Fibroblast of lung (primary cell): Measurements from ENCODE around the gene ZNF816. TPM values are rescaled to one million over a fixed set of nuclear protein-coding genes. Genes with fewer than 3 reads are reported as not detected.
"Not testable (repeated sequence)": the region's sequence is repeated elsewhere in the genome, so short reads cannot be mapped to it uniquely, and the experiment has no call there.

Experiments
- DNase-seq, 2 donors: peaks; one replicate each; pipeline versions ENCODE4 v3.0.0 to v3.0.0-alpha.2; 2010; ENCODE audit warnings: low read depth in 2 of 2
- H2AFZ ChIP-seq: 2 replicates; pipeline ENCODE4 v1.5.1; 2012; ENCODE audit warnings: low read length, control low read depth, inconsistent platforms
- H3K27ac ChIP-seq: 2 replicates; pipeline ENCODE4 v1.5.1; 2011; ENCODE audit warnings: low read length, control low read depth; ENCODE audit not compliant: insufficient read depth
- H3K27me3 ChIP-seq: 2 replicates; pipeline ENCODE4 v1.5.1; 2011; ENCODE audit warnings: mild to moderate bottlenecking, low read length; ENCODE audit not compliant: control insufficient read depth, insufficient read depth
- H3K36me3 ChIP-seq: 2 replicates; pipeline ENCODE4 v1.5.1; 2011; ENCODE audit warnings: low read length; ENCODE audit not compliant: control insufficient read depth, insufficient read depth
- H3K4me1 ChIP-seq: 2 replicates; pipeline ENCODE4 v1.5.1; 2011; ENCODE audit warnings: low read length; ENCODE audit not compliant: control insufficient read depth, insufficient read depth; ENCODE audit errors: extremely low read depth
- H3K4me2 ChIP-seq: 2 replicates; pipeline ENCODE4 v1.5.1; 2011; ENCODE audit warnings: low read length, control low read depth; ENCODE audit not compliant: insufficient read depth; ENCODE audit errors: extremely low read depth
- H3K4me3 ChIP-seq, 4 experiments: fragments of 200-600 bp in 1 of 4; sonication (generic) in 1 of 4; replicated peaks in 1 of 4; 2 replicates each; pipeline ENCODE4 v1.5.1; 2011 to 2016; ENCODE audit warnings: low read length in 4 of 4, low read depth in 3 of 4, mild to moderate bottlenecking in 3 of 4, control low read depth in 2 of 4, inconsistent platforms in 1 of 4, mixed read lengths in 1 of 4; ENCODE audit not compliant: insufficient read depth in 1 of 4; ENCODE audit errors: control extremely low read depth in 1 of 4
- H3K79me2 ChIP-seq: 2 replicates; pipeline ENCODE4 v1.5.1; 2012; ENCODE audit warnings: mild to moderate bottlenecking, low read length, inconsistent platforms; ENCODE audit not compliant: control insufficient read depth, insufficient read depth
- H3K9ac ChIP-seq: 2 replicates; pipeline ENCODE4 v1.5.1; 2011; ENCODE audit warnings: mild to moderate bottlenecking, low read length, control low read depth; ENCODE audit not compliant: insufficient read depth
- H3K9me3 ChIP-seq: 2 replicates; pipeline ENCODE4 v1.5.1; 2012; ENCODE audit warnings: low read depth, low read length; ENCODE audit not compliant: control insufficient read depth, insufficient read depth
- H4K20me1 ChIP-seq: 2 replicates; pipeline ENCODE4 v1.5.1; 2011; ENCODE audit warnings: low read length; ENCODE audit not compliant: control insufficient read depth, insufficient read depth; ENCODE audit errors: extremely low read depth
- EZH2 ChIP-seq: IDR thresholded peaks from 2 replicates; pipeline ENCODE4 v1.5.1; 2012; ENCODE audit warnings: low read length, control low read depth, mild to moderate bottlenecking; ENCODE audit errors: missing control alignments
- polyA plus RNA-seq, 2 donors: library from polyadenylated mRNA; depleted of rRNA in 1 of 2; stranded (reverse) in 1 of 2; unstranded in 1 of 2; fragments of >200 nt; gene quantifications; 2 replicates each; pipeline ENCODE4 v1.2.1, GENCODE V29; 2011 to 2012; ENCODE audit warnings: missing spikeins in 1 of 2
- total RNA-seq: library from RNA; depleted of rRNA; stranded (reverse); fragments of >200 nt; gene quantifications from 2 replicates; pipeline ENCODE4 v1.2.1, GENCODE V29; 2014
- TF ChIP-seq, protein P1 (sequence below), 2 donors: IDR thresholded peaks in 1 of 2; conservative IDR thresholded peaks in 1 of 2; 1 replicate in 1 of 2; 2 replicates in 1 of 2; pipeline ENCODE4 v1.5.1; 2011 to 2012; ENCODE audit warnings: low read length in 2 of 2, control low read depth in 1 of 2, inconsistent platforms in 1 of 2, low read depth in 1 of 2, mild to moderate bottlenecking in 1 of 2

Gene ZNF816
- total and polyA plus RNA-seq, 2 donors (not counting 1 experiment from before 2014, with no cell fraction given) = 2.9 to 10.1 TPM

DNA sequence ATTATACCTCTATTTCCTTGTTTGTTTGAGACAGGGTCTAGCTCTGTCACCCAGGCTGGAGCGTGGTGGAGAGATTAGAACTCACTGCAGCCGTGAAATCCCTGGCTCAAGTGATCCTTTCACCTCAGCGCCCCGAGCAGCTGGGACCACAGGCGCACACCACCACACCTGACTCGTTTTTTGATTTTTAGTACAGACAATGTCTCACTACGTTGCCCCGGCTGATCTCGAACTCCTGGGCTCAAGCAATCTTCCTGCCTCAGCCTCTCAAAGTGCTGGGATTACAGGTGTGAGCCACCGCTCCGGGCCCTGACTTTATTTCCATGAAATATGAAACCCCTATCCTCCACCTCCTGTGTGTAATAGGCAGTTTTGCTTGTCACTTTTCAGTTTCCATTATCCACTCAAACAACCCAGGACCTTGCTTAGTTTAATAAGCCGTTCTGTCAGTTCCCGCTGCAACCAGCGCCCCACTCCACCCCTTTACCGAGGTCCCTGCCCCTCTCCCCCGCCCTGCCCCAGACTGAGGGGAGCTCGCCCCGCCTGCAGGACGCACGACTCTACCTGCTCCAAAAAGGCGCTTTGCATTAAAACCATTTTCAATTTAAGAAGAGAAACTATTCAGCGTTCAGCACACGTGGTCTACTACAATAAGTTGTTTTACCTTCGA lies 16.9 kb downstream of the ZNF816 start:
- H3K36me3 ChIP-seq = no peaks in the 10 kb centered on the region
- H3K4me3 ChIP-seq = no peak overlapping the region
- no peaks in the 10 kb centered on the region for H3K27me3 ChIP-seq
- no peak overlapping the region for H3K9ac ChIP-seq
- no peak for DNase-seq
- no peaks in the 10 kb centered on the region for H3K9me3 ChIP-seq
- TF ChIP-seq EZH2 = no peak
- TF ChIP-seq, protein P1, sequence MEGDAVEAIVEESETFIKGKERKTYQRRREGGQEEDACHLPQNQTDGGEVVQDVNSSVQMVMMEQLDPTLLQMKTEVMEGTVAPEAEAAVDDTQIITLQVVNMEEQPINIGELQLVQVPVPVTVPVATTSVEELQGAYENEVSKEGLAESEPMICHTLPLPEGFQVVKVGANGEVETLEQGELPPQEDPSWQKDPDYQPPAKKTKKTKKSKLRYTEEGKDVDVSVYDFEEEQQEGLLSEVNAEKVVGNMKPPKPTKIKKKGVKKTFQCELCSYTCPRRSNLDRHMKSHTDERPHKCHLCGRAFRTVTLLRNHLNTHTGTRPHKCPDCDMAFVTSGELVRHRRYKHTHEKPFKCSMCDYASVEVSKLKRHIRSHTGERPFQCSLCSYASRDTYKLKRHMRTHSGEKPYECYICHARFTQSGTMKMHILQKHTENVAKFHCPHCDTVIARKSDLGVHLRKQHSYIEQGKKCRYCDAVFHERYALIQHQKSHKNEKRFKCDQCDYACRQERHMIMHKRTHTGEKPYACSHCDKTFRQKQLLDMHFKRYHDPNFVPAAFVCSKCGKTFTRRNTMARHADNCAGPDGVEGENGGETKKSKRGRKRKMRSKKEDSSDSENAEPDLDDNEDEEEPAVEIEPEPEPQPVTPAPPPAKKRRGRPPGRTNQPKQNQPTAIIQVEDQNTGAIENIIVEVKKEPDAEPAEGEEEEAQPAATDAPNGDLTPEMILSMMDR (conservative IDR thresholded peaks at IDR 0.05 in 1 of 2, IDR thresholded peaks at IDR 0.05 in 1 of 2; ENCODE audit: low read depth in 1 of 2, low read length in 2 of 2) = no peak
- no peak overlapping the region for H3K4me2 ChIP-seq
- H3K4me1 ChIP-seq = peaks cover 2% of the 10 kb centered on the region
- H2AFZ ChIP-seq = no peak overlapping the region
- no peak overlapping the region for H3K27ac ChIP-seq
- H4K20me1 ChIP-seq = no peaks in the 10 kb centered on the region
- H3K79me2 ChIP-seq = no peaks in the 10 kb centered on the region

DNA sequence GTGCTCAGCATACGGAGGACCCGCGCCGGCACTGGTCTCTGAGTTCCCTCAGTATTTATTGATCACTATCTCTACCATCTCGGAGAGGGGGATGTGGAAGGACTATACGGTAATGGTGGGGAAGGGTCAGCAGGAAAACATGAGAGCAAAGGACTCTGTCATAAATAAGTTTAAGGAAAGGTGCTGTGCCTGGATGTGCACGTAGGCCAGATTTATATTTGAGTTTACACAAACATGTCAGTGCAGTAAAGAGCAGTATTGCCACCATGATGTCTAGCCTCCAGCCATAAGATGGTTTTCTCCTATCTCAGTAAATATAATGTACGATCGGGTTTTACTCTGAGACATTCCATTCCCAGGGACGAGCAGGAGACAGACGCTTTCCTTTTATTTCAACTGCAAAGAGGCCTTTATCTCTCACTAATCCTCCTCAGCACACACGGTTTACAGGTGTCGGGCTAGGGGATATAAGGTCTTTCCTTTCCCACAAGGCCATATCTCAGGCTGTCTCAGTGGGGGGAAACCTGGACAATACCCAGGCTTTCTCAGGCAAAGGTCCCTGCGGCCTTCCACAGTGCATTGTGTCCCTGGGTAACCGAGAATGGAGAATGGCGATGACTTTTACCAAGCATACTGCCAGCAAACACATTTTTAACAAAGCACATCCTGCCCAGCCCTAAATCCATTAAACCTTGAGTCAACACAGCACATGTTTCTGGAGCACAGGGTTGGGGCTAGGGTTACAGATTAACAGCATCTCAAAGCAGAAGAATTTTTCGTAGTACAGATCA lies 17.8 kb downstream of the ZNF816 start:
- DNase-seq, H3K4me1 ChIP-seq, H2AFZ ChIP-seq, H3K27ac ChIP-seq, H4K20me1 ChIP-seq, H3K4me3 ChIP-seq, H3K9me3 ChIP-seq, H3K4me2 ChIP-seq, H3K79me2 ChIP-seq, H3K27me3 ChIP-seq, H3K36me3 ChIP-seq, H3K9ac ChIP-seq: not testable (repeated sequence)

DNA sequence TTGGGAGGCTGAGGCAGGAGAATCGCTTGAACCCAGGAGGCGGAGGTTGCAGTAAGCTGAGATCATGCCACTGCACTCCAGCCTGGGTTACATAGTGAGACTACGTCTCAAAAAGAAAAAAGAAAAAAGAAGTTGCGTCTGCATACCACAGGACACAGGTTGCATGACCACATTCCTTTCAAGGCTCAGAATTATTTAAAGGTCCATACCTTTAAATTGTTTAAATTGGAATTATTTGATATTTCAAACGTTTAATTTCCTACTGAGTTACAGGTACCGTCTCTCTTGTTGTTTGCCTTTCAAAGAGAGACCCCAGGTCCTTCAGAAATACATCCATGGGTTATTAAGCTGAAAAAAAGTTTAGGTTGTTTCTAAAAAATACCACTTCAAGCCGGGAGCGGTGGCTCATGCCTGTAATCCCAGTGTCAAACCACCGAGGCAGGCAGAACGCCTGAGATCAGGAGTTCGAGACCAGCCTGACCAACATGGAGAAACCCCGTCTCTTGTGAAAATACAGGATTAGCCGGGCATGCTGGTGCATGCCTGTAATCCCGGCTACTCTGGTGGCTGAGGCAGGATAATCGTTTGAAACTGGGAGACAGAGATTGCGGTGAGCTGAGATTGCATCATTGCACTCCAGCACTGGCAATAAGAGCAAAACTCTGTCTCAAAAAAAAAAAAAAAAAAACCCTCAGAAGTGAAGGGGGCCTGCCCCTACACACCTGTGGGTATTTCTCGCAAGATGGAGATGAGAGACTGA lies 18.6 kb downstream of the ZNF816 start:
- Histone ChIP-seq H3K36me3 (no peaks in the 10 kb centered on the region), H2AFZ (no peak overlapping the region), H3K9me3 (no peaks in the 10 kb centered on the region), H3K9ac (no peak overlapping the region), H3K79me2 (no peaks in the 10 kb centered on the region), H3K4me2 (no peak overlapping the region), H3K27me3 (no peaks in the 10 kb centered on the region), H3K4me1 (peaks cover 2% of the 10 kb centered on the region), H3K27ac (no peak overlapping the region), H4K20me1 (no peaks in the 10 kb centered on the region), H3K4me3 (no peak overlapping the region)
- DNase-seq = no peak
- TF ChIP-seq, protein P1 (conservative IDR thresholded peaks at IDR 0.05 in 1 of 2, IDR thresholded peaks at IDR 0.05 in 1 of 2; ENCODE audit: low read depth in 1 of 2, low read length in 2 of 2) = no peak
- no peak for TF ChIP-seq EZH2
